Measurements from ENCODE around the gene LRRTM1. TPM values are rescaled to one million over a fixed set of nuclear protein-coding genes. Genes with fewer than 3 reads are reported as not detected.

LRRTM1 gene
- total and polyA plus RNA-seq, 2 of the 8 experiments (the other 6 are each of a cell fraction or from before 2014, with no cell fraction given) = 1.4 to 2.3 TPM

DNA sequence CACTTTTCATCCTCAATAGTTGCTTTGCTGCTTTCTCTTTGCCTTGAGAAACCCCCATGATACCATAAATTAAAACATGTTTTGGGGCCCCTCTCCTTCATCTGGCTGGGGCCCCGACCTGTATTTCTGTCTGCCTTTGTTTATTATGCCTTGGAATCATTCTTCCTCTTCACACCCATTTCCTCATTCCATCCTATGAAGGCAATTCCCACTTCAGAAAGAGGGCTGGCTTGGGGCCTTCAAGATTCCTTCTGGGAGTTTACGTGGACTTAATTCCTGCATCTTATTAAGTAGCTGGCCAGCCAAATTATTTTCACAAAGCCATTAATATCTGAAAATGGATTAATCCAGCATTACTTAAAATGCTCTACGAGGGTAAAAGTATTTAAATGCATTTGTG, 6.8 kb upstream of the LRRTM1 start:
- Histone ChIP-seq H3K9ac (replicated peaks in 1 of 4; ENCODE audit: extremely low read depth in 1 of 4, low read depth in 3 of 4, low read length in 3 of 4) (no peak overlapping the region), H2AK5ac (ENCODE audit: low read depth, low read length) (no peak overlapping the region), H3K36me3 (ENCODE audit: control insufficient read depth in 2 of 4, insufficient read depth in 4 of 4, low read length in 3 of 4) (no peaks in the 10 kb centered on the region), H3K4me2 (ENCODE audit: insufficient read depth in 1 of 2, low read depth in 2 of 2, low read length in 2 of 2) (no peak overlapping the region), H2BK5ac (ENCODE audit: low read depth, low read length) (no peak overlapping the region), H3K9me3 (ENCODE audit: insufficient read depth in 2 of 2, low read depth in 1 of 2, low read length in 1 of 2) (no peaks in the 10 kb centered on the region), H3K23me2 (ENCODE audit: low read depth, low read length) (no peaks in the 10 kb centered on the region), H3K4ac (replicated peaks; ENCODE audit: insufficient read length, low read depth, low read length) (no peak overlapping the region), H3K23ac (ENCODE audit: insufficient read length) (no peak overlapping the region), H4K20me1 (replicated peaks in 1 of 2; ENCODE audit: control insufficient read depth in 1 of 2, insufficient read depth in 2 of 2, low read length in 2 of 2) (no peaks in the 10 kb centered on the region), H3K27ac (ENCODE audit: low read depth, low read length) (no peak overlapping the region), H4K5ac (ENCODE audit: insufficient read length, low read depth, low read length) (no peak overlapping the region), H3K27me3 (replicated peaks in 1 of 4; ENCODE audit: control insufficient read depth in 3 of 4, extremely low read depth in 1 of 4, insufficient read depth in 3 of 4, low read length in 3 of 4) (no peaks in the 10 kb centered on the region), H2BK120ac (replicated peaks; ENCODE audit: low read depth, low read length) (no peak overlapping the region), H2BK20ac (ENCODE audit: low read length) (no peak overlapping the region), H3K14ac (ENCODE audit: insufficient read length) (no peak overlapping the region), H3K4me1 (replicated peaks in 1 of 4; ENCODE audit: control insufficient read depth in 3 of 4, insufficient read depth in 4 of 4, low read length in 3 of 4) (no peaks in the 10 kb centered on the region), H3K4me3 (ENCODE audit: extremely low read depth in 1 of 4, insufficient read depth in 2 of 4, low read depth in 3 of 4, low read length in 4 of 4) (no peak overlapping the region), H2BK15ac (ENCODE audit: low read length) (no peak overlapping the region), H3K79me2 (ENCODE audit: control insufficient read depth in 1 of 2, insufficient read depth in 2 of 2, low read length in 2 of 2) (no peaks in the 10 kb centered on the region), H3K79me1 (ENCODE audit: low read depth, low read length) (no peaks in the 10 kb centered on the region; the same call in 1 of the 2 replicates), H3K18ac (ENCODE audit: extremely low read depth, low read length) (no peak overlapping the region), H4K8ac (ENCODE audit: extremely low read depth, insufficient read depth, low read length) (no peak overlapping the region), H2AFZ (ENCODE audit: low read length) (no peak overlapping the region), H4K91ac (replicated peaks; ENCODE audit: insufficient read length, low read length) (no peak overlapping the region), H2BK12ac (ENCODE audit: low read depth, low read length) (no peak overlapping the region), H3K56ac (replicated peaks; ENCODE audit: insufficient read length, low read depth, low read length) (no peak overlapping the region)
- no peak for TF ChIP-seq SIX5 (IDR thresholded peaks at IDR 0.05; ENCODE audit: low read depth, low read length)
- TF ChIP-seq EGR1 (IDR thresholded peaks at IDR 0.05; ENCODE audit: borderline replicate concordance, low read depth, low read length) = no peak
- no peak for TF ChIP-seq JUN (IDR thresholded peaks at IDR 0.05; ENCODE audit: low read depth, low read length)
- no peak for TF ChIP-seq FOSL1 (IDR thresholded peaks at IDR 0.05; ENCODE audit: insufficient read depth, low read depth, low read length)
- no peak for TF ChIP-seq SIN3A (conservative IDR thresholded peaks at IDR 0.05 in 1 of 2, IDR thresholded peaks at IDR 0.05 in 1 of 2; ENCODE audit: low read depth in 1 of 2, low read length in 2 of 2)
- TF ChIP-seq CHD2 (IDR thresholded peaks at IDR 0.05; ENCODE audit: low read length) = no peak
- TF ChIP-seq CBX8 (IDR thresholded peaks at IDR 0.05; ENCODE audit: borderline replicate concordance, low read depth, low read length) = no peak
- no peak for TF ChIP-seq KDM4A (IDR thresholded peaks at IDR 0.05; ENCODE audit: low read depth, low read length, severe bottlenecking)
- no peak for TF ChIP-seq MAFK (IDR thresholded peaks at IDR 0.05; ENCODE audit: low read depth, low read length)
- no peak for TF ChIP-seq BRCA1 (IDR thresholded peaks at IDR 0.05; ENCODE audit: low read depth, low read length)
- TF ChIP-seq TEAD4 (IDR thresholded peaks at IDR 0.05; ENCODE audit: low read depth, low read length) = no peak
- no peak for TF ChIP-seq SAP30 (IDR thresholded peaks at IDR 0.05; ENCODE audit: insufficient read depth, insufficient replicate concordance, low read length)
- no peak for TF ChIP-seq GTF2F1 (IDR thresholded peaks at IDR 0.05; ENCODE audit: borderline replicate concordance, low read depth, low read length)
- TF ChIP-seq RXRA (IDR thresholded peaks at IDR 0.05; ENCODE audit: insufficient read depth, low read depth, low read length) = no peak
- TF ChIP-seq KDM1A (IDR thresholded peaks at IDR 0.05; ENCODE audit: borderline replicate concordance, low read length) = no peak
- CTCF ChIA-PET (ENCODE audit: partially characterized antibody) = no interaction called here
- WGBS, 2 experiments (ENCODE audit: extremely low coverage in 1 of 2, insufficient coverage in 1 of 2, insufficient read length in 1 of 2, insufficient replicate concordance in 2 of 2, low coverage in 1 of 2, low lambda C conversion rate in 2 of 2, missing lambda C conversion rate in 1 of 2) = 79% methylated on average over 3 of the region's 3 CpGs; no CpG with 5 or more reads in 1 of the 2 experiments
- POLR2A ChIA-PET (ENCODE audit: partially characterized antibody) = no interaction called here
- no peak for DNase-seq (ENCODE audit: low read depth in 1 of 2, low spot score in 2 of 2)
- no peak for FAIRE-seq
